Right renal pelvis (tissue), 4 donors: ENCODE measurements around the gene FMNL2. TPM values are rescaled to one million over a fixed set of nuclear protein-coding genes. Genes with fewer than 3 reads are reported as not detected.
A peak's percentile ranks its signal among the peaks of the same experiment; 100 is the strongest.
"Not testable (repeated sequence)": the region's sequence is repeated elsewhere in the genome, so short reads cannot be mapped to it uniquely, and the experiment has no call there.

ENCODE experiments used
- DNase-seq, 4 donors: peaks; one replicate each; pipeline ENCODE4 v3.0.0-alpha.2; 2013; ENCODE audit warnings: low read depth in 4 of 4, low spot score in 3 of 4, missing footprints in 1 of 4
- polyA plus RNA-seq, 4 donors: library from polyadenylated mRNA; unstranded; fragments of 120-200 nt; gene quantifications; one replicate each; pipeline ENCODE4 v1.2.1, GENCODE V29; 2013; ENCODE audit not compliant: insufficient read length in 4 of 4

Gene FMNL2
- polyA plus RNA-seq: 100 to 1,000 TPM in 2 of 4 donors, 10 to 100 TPM in 2; 87.8 to 108 (median 103) TPM

DNA sequence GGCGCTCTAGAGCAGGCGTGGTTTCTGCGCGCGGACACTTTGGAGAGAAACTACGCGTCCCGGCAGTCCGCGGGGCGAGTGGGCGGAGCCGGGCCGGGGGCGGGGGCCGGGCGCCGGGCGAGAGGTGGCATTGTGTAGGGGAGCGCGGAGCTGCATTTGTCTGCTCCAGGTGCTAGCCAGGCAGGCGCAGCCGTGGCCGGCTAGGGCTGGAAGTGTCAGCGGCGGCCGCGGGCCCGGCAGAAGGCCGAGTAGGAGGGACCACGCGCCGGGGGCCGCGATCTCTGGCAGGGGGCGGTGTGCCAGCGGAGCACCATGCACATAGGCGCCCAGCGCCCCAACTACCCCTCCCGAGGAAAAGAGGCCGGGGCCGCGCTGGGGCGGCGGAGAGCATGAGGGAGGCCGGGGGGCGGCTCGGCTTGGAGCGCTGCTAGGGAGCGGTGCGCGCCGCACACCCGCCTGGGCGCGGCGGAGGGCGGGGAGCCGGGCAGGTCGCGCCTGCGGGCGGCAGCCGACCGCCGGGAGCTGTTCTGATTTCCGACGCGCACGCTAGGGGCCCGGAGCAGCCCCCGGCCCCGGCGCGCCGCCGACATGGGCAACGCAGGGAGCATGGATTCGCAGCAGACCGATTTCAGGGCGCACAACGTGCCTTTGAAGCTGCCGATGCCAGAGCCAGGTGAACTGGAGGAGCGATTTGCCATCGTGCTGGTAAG lies at the start of gene FMNL2:
Gene FMNL2 (plus strand): TSS at position 159 of the 710 bp plus-strand sequence.
- DNase-seq: peak; percentile 69 to 81 (median 78)

DNA sequence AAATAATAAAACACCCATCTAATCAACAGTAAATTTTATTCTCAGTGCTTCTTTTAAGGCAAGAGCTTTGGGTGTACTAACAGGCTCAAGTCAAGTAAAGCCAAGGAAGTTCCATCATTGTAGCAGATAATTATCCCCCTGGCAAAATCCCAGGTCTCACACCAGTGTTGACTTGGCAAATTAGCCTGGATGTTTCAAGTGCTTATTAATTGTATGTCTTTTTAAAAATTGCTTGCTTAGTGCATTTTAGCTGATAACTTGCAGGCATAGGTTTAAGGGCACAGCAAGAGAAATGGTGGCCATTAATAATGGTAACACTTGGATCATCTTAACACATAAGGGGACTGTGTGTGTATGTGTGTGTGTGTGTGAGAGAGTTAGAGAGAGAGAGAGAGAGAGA lies 42.0 kb upstream of the FMNL2 start:
- no peak for DNase-seq

DNA sequence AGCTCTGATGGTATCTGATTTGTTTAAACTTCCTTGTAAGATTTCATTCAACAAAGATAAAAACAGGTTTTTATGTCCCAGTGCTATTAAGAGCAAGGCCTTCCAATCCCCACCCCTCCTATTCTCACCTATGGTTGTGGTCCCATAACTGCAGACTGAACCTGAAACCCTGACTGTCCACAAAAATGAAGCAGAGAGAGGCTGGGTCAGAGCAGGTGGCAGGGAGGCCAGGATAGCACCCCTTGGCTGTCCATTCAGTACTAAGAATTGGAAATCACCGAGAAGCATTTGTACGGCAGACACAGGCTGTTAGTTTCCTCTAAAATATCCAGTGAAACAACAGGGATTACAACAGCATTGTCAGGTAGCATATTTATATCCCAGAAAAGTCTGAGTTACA lies 37.3 kb upstream of the FMNL2 start:
- DNase-seq: no peak

DNA sequence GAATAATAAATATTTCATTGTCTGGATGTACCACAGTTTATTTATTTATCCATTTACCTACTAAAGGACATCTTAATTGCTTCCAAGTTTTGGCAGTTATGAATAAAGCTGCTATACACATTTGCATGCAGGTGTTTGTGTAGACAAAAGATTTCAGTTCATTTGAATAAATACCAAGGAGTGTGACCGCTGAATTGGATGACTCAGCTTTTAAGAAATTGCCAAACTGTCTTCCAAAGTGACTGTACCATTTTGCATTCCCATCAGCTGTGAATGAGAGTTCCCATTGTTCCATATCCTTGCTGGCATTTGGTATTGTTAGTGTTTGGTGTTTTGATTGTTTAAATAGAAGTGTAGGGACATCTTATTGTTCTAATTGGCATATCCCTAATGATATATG lies 36.2 kb upstream of the FMNL2 start:
- no peak for DNase-seq

DNA sequence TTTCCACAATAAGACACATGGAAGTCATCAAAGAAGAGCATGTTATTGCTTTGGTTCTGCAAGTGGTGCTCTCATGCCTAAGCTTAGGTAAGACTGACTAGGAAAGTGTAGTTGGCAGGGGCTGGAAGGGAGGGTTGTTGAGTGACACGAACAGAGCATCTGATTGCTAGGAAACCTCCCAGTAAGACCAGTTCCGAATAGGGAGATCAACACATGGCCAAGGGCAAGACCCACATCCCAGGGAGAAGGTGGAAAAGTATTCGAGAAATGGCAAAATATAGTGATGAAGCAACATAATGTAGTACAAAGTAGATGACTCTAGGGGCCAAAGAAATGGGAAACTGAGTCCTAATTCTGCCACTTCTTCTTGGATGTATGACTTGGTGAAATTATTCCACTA lies 33.8 kb upstream of the FMNL2 start:
- DNase-seq: no peak

DNA sequence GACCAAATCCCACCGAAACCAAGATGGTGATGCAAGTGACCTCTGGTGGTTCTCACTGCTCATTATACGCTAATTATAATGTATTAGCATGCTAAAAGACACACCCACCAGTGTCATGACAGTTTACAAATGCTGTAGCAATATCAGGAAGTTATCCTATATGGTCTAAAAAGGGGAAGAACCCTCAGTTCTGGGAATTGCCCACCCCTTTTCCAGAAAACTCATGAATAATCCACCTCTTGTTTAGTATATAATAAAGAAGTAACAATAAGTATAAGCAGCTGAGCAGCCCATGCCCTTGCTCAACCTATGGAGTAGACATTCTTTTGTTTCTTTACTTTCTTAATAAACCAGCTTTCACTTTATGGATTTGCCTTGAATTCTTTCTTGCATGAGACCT lies 31.0 kb upstream of the FMNL2 start:
- no peak for DNase-seq

DNA sequence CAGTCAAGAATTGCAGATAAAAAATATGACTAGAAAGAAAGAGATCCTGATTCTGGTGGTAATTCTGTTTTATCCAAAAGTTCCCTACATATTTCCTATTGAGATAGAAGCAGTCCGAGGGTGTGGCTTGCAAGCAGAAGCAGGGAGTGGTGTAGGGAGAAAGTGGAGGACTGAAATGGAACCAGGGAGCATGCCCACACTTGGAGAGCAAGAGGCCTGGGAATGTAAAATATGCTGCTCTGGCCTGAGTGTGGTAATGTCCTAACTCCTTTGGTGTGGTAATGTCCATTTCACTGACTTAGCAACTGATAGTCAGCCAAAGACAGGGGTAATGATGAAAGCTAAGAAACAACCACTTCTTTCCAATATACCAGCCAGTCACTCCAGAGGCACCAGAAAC lies 30.1 kb upstream of the FMNL2 start:
- no peak for DNase-seq

DNA sequence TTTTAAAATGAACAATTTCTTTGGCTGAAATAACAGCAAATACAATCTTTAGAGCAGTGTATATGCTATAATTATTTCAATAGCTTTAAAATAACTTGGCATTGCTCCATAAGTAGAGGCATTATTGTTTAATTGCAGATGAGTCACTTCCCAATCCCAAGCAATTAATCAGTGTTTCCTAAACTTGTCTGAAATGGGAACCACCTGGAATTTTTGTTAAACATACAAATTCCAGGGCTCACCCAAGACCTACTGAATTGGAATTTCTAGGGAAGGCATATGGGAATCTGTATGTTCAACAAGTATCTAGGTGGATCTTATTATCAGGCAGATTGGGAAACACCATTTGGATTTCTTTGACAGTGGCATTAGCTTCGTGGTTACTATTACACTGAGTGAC lies 27.1 kb upstream of the FMNL2 start:
- no peak for DNase-seq

DNA sequence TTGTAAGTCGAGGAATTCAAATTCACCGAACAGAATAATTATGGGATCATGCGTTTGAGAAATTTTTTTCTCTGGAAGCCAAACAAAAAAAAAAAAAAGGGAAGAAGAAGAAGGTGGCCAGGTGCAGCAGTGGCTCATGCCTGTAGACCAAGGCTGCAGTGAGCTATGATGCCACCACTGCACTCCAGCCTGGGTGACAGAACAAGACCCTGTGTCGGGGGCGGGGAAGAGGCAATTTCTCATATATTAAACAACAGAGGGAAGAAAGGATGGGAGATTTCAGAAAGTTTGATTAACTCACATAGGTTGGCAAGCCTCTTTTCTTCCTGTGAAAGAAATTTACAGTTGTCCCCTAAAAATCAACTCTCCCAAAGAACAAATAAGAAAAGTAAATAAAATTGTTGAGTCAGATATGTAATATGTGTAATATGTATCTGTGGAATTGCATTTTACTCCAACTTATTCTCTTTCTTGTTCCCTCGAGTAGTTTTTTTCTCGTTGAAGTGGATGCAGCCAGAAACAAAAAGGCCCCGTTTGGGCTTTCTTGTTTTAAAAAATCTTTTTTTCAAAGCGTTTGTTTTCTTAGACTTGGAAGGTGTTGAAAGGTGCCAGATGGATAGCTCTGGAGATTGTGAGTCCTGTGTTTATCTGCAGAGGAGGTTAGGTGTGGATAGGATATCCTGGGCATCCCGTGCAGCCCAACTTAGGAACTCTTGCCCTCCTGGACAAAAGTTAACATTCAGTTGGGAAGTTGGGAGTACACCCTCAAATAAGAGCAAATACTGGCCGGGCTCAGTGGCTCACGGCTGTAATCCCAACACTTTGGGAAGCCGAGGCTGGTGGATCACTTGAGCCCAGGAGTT lies 25.4 kb upstream of the FMNL2 start:
- DNase-seq: no peak

DNA sequence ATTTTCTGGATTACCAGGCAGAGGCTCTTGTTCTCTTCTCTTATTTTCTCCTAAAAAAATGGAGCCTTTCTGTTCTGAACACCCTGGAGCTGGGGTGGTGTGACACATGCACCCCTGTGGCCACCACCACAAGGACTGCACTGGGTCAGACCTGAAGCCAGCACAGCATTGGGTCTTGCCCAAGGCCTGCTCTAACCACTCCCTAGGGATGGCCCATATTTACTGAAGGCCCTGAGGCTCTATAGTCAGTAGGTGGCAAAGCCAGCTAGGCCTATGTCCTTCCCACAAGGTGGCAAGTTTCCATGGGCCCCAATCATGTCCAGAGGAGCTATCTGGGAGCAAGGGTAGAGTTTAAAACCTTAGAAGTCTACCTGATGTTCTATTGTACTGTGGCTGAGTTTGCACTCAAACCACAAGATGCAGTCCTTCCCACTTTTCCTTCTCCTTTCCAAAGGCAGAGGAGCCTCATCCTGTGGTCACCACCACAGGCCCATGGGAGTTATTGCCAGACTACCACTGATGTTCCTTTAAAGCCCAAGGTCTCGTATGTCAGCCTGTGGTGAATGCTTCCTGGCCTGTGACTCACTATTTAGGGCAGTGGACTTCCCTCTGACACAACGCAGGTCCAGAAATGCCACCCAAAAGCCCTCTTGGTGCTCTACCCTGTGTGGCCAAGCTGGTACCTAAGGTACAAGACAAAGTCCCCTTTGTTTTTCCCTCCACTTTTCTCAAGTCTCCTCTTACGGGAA lies 15.0 kb upstream of the FMNL2 start:
- no peak for DNase-seq

DNA sequence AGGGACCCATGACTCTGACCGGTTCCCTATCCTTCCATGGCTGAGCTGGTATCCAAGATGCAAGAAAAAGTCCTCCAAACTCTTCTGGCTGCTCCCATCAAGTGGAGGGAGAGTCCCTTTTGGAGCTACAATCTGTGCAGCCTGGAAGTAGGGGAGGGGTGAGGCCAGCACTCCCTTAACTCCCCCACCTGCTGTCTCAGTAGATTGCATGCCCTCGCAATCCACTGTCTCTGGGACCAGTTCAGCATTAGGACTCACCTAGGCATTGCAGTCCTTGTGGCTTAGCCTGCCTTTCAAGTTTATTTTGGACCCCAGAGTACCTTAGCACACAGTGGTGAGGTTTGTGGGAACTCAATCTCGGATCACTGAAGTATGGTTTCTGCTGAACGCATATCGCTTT lies 14.2 kb upstream of the FMNL2 start:
- no peak for DNase-seq

DNA sequence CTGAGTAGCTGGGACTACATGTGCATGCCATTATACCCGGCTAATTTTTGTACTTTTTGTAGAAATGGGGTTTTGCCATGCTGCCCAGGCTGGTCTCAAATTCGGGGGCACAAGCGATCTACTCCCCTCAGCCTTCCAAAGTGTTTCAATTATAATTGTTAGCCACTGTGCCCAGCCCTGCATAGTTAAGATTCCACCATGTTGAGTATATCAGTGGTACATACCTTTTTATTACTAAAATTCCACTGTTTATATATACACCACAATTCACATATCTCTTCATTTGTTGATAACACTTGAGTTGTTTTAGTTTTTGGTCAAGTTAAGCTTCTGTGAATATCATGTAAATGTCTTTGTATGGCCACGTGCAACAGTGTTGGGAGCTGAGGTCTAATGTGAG lies 12.8 kb upstream of the FMNL2 start:
- no peak for DNase-seq

DNA sequence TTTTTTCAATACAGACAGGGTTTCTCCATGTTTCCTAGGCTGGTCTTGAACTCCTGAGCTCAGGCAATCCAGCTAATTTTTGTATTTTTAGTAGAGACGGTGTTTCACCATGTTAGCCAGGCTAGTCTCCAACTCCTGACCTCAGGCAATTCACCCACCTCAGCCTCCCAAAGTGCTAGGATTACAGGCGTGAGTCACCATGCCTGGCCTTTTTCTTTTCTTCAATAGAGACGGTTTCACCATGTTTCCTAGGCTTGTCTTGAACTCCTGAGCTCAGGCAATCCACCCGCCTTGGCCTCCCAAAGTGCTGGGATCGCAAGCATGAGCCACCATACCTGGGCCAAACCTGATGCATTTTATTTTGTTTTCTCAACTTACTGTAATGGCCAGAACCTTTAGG lies 9.8 kb upstream of the FMNL2 start:
- not testable (repeated sequence) for DNase-seq

DNA sequence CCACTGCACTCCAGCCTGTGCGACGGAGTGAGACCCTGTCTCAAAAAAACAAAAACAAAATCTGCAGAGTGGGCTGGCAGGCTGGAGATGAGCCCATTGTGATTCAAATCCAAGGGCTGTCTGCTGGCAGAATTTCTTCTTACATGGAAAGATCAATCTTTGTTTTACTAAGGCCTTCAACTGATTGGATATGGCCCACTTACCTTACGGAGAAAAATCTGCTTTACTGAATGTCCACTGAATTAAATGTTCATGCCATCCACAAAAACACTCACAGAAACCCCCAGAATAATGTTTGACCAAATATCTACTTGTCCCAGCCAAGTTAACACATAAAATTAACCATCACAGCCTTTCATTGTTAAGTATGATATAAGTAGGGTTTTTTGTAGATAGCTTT lies 8.3 kb upstream of the FMNL2 start:
- no peak for DNase-seq

DNA sequence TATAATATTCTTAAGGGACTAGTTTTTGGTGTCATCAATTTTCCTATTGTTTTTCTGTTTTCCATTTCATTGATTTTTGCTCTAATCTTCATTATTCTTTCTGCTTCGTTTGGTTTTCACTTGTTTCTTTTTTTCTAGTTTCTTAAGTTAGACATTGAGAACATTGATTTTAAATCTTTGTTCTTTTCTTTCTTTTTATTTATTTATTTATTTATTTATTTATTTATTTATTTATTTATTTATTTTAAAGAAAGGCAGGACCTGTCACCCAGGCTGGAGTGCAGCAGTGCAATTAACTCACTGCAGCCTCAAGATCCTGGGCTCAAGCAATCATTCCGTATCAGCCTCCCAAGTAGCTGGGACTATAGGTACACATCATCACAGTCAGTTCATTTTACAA lies 7.0 kb upstream of the FMNL2 start:
- DNase-seq: no peak

DNA sequence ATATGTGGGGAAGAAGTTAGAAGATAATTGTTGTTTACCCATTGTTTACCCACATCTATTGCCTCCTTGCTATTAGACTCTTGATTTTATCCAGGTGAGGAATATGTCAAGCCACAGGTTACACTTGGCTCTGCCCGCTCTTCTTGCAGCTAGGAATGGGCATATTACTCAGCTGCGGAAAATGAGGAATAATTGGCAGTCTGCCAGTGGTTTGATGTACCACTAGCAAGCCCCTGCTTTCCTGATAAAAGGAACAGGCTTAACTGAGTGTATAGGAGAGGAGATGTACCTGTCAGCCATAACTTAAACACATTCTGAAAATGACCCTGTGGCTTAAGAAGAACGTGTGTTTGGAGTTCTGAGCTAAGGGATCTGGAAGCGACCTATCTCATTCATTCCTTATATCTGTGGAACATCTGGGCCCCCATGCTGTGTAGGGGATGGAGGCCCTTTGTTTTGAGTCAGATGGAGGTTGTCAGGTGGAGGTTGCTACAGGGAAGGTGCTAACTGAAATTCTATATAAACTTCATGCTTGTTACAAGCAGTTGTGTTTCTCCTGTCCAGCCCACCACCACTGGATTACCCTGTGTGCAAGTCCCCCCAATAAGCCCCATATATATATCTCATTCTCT lies 4.6 kb upstream of the FMNL2 start:
- DNase-seq: no peak

DNA sequence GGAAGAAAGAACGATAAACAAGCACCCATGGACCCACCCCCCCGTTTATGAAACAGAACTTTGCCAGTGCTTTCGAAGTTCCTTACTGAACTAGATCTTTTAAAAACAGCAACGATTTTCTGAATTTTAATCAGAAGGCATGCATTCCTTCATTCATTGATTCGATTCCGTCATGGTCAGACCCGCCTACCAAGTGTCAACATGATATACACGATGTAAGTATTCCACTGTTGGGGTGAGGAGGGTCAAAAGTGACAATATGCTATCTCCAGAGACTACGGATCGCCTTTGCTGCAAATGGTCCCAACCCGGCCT lies 316 bp upstream of the FMNL2 start:
- DNase-seq: no peak

DNA sequence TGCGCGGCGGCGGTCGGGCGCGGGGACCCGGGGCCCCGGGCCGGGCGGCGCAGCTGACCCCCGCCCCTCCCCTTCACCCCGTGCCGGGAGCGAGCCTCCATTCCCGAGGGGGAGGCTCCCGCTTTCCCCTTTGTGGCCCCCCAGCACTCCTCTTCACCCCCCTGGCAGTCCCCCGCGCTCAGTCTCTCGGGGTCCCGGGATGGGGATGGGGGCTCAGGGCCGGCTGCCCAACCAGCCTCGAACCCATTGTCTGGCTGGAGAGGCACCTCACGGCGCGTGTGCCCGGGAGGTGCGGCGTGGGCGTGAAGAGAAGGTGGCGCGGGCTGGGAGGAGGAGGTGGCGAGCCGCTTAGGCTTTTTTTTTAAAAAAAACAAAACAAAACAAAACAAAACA lies 748 bp downstream of the FMNL2 start:
- DNase-seq: peak in 3 of 4 donors; percentile 7 to 13 (median 12)

DNA sequence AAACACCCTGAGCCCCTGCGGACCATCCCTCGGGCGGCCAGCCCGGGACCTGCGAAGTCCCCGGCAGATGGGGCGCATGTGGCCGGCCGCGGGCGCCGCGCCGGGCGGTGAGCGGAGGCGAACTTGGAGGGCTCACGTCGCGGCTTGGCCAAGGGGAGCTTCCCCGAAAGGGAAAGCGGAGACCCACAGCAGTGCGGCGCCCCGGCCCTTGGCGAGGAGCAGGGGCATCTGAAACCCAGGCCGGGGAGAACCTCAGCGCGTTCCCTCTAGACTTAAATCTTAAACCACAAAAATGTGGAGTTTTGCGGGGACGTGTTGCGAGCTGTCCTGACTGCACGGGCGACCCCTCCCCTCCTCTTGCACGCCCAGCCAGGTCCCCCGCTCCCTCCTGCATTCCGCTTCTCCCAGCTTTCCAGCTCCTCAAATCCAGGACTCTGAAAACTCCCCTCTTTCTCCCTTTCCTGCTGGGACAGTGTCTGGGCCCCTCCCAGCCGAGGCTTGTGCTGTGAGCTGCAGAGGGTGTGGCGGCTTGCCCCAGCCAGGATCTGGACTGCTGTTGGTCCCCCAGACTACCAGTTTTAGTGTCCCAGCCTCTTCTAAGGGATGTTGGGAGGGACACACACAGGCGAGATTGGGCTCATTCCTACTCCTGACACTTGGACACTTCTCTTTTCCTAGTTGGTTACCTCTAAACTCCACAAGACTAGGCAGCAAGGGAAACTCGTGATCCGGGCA lies 1.3 kb downstream of the FMNL2 start:
- peak; percentile 10 to 55 (median 35) for DNase-seq

DNA sequence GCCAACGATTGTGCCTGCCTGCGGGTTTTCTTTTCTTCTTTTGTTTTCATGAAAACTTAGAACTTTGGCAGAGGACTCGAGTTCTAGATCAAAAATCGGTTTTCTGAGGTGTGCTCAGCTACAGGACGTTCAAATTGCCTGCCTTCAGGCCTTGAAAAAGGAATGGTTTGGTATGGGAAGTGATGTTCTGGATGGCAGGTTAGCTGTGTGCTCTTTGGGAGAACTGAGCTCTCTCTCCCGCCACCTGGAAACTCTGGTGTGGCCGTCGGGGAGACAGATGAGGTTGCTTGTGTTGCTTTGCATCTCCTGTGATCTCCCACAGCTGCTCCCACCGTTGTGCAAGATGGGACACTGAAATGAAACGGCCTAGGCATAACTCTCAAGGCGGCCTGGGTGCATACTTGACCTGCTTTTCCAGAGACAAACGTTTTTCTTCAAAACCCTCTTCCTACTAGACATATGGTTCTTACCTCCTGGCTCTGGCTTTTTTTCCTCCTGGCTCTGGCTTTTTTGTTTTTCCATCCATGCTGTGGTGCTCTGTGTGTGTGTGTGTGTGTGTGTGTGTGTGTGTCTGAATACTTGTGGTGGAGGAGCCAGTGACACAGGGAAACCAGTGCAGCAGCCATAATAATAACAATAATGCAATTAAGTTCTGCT lies 2.0 kb downstream of the FMNL2 start:
- DNase-seq: peak; percentile 14 to 31 (median 22)
